Measurements from ENCODE around the gene BORCS8. TPM values are rescaled to one million over a fixed set of nuclear protein-coding genes. Genes with fewer than 3 reads are reported as not detected.
"Not testable (repeated sequence)": the region's sequence is repeated elsewhere in the genome, so short reads cannot be mapped to it uniquely, and the experiment has no call there.

Gene BORCS8
- polyA plus RNA-seq, 1 donor from 2014 or later, result 75.6 TPM

- Histone ChIP-seq H3K79me2 (replicated peaks; ENCODE audit: insufficient read depth, low read length) (no peaks in the 10 kb centered on the region), H3K27ac (ENCODE audit: low read length) (no peak overlapping the region), H2AFZ (ENCODE audit: low read depth, low read length) (no peak overlapping the region), H3K9ac (ENCODE audit: low read length) (no peak overlapping the region), H4K20me1 (ENCODE audit: insufficient read depth) (no peaks in the 10 kb centered on the region), H3K36me3 (ENCODE audit: insufficient read depth, low read length) (no peaks in the 10 kb centered on the region), H3K9me3 (ENCODE audit: low read length) (no peaks in the 10 kb centered on the region), H3K4me3 (ENCODE audit: low read length) (no peak overlapping the region), H3K9me2 (ENCODE audit: insufficient read depth, low read length) (no peaks in the 10 kb centered on the region), H3F3A (ENCODE audit: insufficient read depth, low read length, poor library complexity, severe bottlenecking) (no peaks in the 10 kb centered on the region), H3K4me2 (ENCODE audit: low read length) (no peak overlapping the region), H3K27me3 (ENCODE audit: insufficient read depth, low read depth, low read length) (no peaks in the 10 kb centered on the region)
- no peak for TF ChIP-seq TAF1 (IDR thresholded peaks at IDR 0.05; ENCODE audit: low read depth)
- no peak for TF ChIP-seq EP300 (conservative IDR thresholded peaks at IDR 0.05; ENCODE audit: poor library complexity, severe bottlenecking)
- no peak for TF ChIP-seq RAD21 (conservative IDR thresholded peaks at IDR 0.05)
- TF ChIP-seq REST (IDR thresholded peaks at IDR 0.05; ENCODE audit: borderline replicate concordance), result no peak
- TF ChIP-seq MXI1 (conservative IDR thresholded peaks at IDR 0.05; ENCODE audit: poor library complexity, severe bottlenecking), result no peak
- TF ChIP-seq, protein P1, sequence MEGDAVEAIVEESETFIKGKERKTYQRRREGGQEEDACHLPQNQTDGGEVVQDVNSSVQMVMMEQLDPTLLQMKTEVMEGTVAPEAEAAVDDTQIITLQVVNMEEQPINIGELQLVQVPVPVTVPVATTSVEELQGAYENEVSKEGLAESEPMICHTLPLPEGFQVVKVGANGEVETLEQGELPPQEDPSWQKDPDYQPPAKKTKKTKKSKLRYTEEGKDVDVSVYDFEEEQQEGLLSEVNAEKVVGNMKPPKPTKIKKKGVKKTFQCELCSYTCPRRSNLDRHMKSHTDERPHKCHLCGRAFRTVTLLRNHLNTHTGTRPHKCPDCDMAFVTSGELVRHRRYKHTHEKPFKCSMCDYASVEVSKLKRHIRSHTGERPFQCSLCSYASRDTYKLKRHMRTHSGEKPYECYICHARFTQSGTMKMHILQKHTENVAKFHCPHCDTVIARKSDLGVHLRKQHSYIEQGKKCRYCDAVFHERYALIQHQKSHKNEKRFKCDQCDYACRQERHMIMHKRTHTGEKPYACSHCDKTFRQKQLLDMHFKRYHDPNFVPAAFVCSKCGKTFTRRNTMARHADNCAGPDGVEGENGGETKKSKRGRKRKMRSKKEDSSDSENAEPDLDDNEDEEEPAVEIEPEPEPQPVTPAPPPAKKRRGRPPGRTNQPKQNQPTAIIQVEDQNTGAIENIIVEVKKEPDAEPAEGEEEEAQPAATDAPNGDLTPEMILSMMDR (IDR thresholded peaks at IDR 0.05; ENCODE audit: poor library complexity, severe bottlenecking), result no peak
- no peak for TF ChIP-seq EZH2 (IDR thresholded peaks at IDR 0.05; ENCODE audit: borderline replicate concordance, insufficient read depth, low read length, poor library complexity, severe bottlenecking)
- TF ChIP-seq SMC3 (conservative IDR thresholded peaks at IDR 0.05; ENCODE audit: poor library complexity), result no peak
- no peak for TF ChIP-seq POLR2AphosphoS5 (IDR thresholded peaks at IDR 0.05)
Measured at GRCh38 chr19:19179548-19180441, 12.2 kb downstream of the BORCS8 start.

DNA sequence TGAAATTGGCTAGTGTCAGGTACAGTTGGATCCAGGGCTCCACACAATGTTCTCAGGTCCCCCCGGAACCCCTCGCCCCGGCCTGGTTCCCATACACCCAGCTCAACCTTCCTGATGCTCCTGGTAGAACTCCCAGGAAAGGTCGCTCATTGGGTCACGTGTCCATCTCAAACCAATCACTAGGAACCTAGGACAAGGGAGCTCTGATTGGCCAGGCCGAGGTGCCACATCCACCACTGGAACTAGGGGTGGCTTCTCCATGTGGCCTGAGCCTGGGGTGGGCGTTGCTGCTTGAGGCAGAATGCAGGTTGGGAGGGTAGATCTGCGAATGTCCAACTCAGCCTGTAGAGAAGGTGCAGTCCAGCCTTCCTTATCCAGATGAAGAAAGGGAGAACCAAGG lies 15.0 kb downstream of the BORCS8 start:
- H3F3A ChIP-seq (ENCODE audit: insufficient read depth, low read length, poor library complexity, severe bottlenecking), result no peaks in the 10 kb centered on the region
- no peaks in the 10 kb centered on the region for H3K27me3 ChIP-seq (ENCODE audit: insufficient read depth, low read depth, low read length)
- H3K27ac ChIP-seq (ENCODE audit: low read length), result no peak overlapping the region
- H2AFZ ChIP-seq (ENCODE audit: low read depth, low read length), result no peak overlapping the region
- H3K9me2 ChIP-seq (ENCODE audit: insufficient read depth, low read length), result no peaks in the 10 kb centered on the region
- TF ChIP-seq MXI1 (conservative IDR thresholded peaks at IDR 0.05; ENCODE audit: poor library complexity, severe bottlenecking) (no peak), SMC3 (conservative IDR thresholded peaks at IDR 0.05; ENCODE audit: poor library complexity) (no peak), TAF1 (IDR thresholded peaks at IDR 0.05; ENCODE audit: low read depth) (no peak), REST (IDR thresholded peaks at IDR 0.05; ENCODE audit: borderline replicate concordance) (no peak), EP300 (conservative IDR thresholded peaks at IDR 0.05; ENCODE audit: poor library complexity, severe bottlenecking) (no peak), EZH2 (IDR thresholded peaks at IDR 0.05; ENCODE audit: borderline replicate concordance, insufficient read depth, low read length, poor library complexity, severe bottlenecking) (no peak)
- H4K20me1 ChIP-seq (ENCODE audit: insufficient read depth), result no peaks in the 10 kb centered on the region
- no peak overlapping the region for H3K9ac ChIP-seq (ENCODE audit: low read length)
- H3K36me3 ChIP-seq (ENCODE audit: insufficient read depth, low read length), result no peaks in the 10 kb centered on the region
- no peak overlapping the region for H3K4me3 ChIP-seq (ENCODE audit: low read length)
- H3K79me2 ChIP-seq (replicated peaks; ENCODE audit: insufficient read depth, low read length), result no peaks in the 10 kb centered on the region
- H3K4me2 ChIP-seq (ENCODE audit: low read length), result no peak overlapping the region
- no peaks in the 10 kb centered on the region for H3K9me3 ChIP-seq (ENCODE audit: low read length)

- H4K20me1 ChIP-seq (ENCODE audit: insufficient read depth); H3K4me3 ChIP-seq (ENCODE audit: low read length); H3F3A ChIP-seq (ENCODE audit: insufficient read depth, low read length, poor library complexity, severe bottlenecking); H3K79me2 ChIP-seq (replicated peaks; ENCODE audit: insufficient read depth, low read length); H2AFZ ChIP-seq (ENCODE audit: low read depth, low read length); H3K4me2 ChIP-seq (ENCODE audit: low read length); H3K36me3 ChIP-seq (ENCODE audit: insufficient read depth, low read length); H3K9ac ChIP-seq (ENCODE audit: low read length); H3K9me2 ChIP-seq (ENCODE audit: insufficient read depth, low read length); H3K9me3 ChIP-seq (ENCODE audit: low read length); H3K27ac ChIP-seq (ENCODE audit: low read length): not testable (repeated sequence)
- peaks cover 14% of the 10 kb centered on the region for H3K27me3 ChIP-seq (ENCODE audit: insufficient read depth, low read depth, low read length)
Measured at GRCh38 chr19:19173243-19173642, 18.7 kb downstream of the BORCS8 start.

All from neural cell (in vitro differentiated cells).